H1 (cell line): ENCODE results near the gene TMEM271. TPM values are rescaled to one million over a fixed set of nuclear protein-coding genes. Genes with fewer than 3 reads are reported as not detected.

Experiments used
- CTCF ChIA-PET: fragments of 300-600 bp; sonication (Branson Sonifier 250); formaldehyde crosslinking; loops from one replicate; lab custom pipeline; 2021; ENCODE audit not compliant: partially characterized antibody; lab: Charles Lee
- POLR2A ChIA-PET: fragments of 300-600 bp; sonication (Branson Sonifier 250); formaldehyde crosslinking; loops from one replicate; lab custom pipeline; 2021; ENCODE audit warnings: inconsistent platforms; ENCODE audit not compliant: partially characterized antibody; lab: Charles Lee
- DNase-seq, 2 experiments: peaks; one replicate each; pipeline versions ENCODE4 v3.0.0 to v3.0.0-alpha.2; 2010 to 2022; ENCODE audit warnings: low spot score in 2 of 2, low read depth in 1 of 2, mixed read lengths in 1 of 2
- FAIRE-seq: peaks from 2 replicates; lab custom pipeline; 2011; peaks lifted over from hg19 to GRCh38; lab: Jason Lieb, UNC
- H2AFZ ChIP-seq: 2 replicates; pipeline ENCODE4 v1.8.1; 2012; ENCODE audit warnings: low read length, inconsistent platforms
- H2AK5ac ChIP-seq: 2 replicates; pipeline ENCODE4 v1.6.1; 2013; ENCODE audit warnings: low read depth, low read length
- H2BK120ac ChIP-seq: replicated peaks from 2 replicates; pipeline ENCODE3; 2013; ENCODE audit warnings: low read depth, low read length, inconsistent platforms
- H2BK12ac ChIP-seq: 2 replicates; pipeline ENCODE4 v1.6.1; 2013; ENCODE audit warnings: low read depth, low read length
- H2BK15ac ChIP-seq: 2 replicates; pipeline ENCODE4 v1.6.1; 2013; ENCODE audit warnings: low read length
- H2BK20ac ChIP-seq: 2 replicates; pipeline ENCODE4 v1.6.1; 2013; ENCODE audit warnings: low read length
- H2BK5ac ChIP-seq: 2 replicates; pipeline ENCODE4 v1.6.1; 2013; ENCODE audit warnings: low read depth, low read length
- H3K14ac ChIP-seq: 2 replicates; pipeline ENCODE4 v1.6.1; 2013; ENCODE audit warnings: inconsistent platforms; ENCODE audit not compliant: insufficient read length
- H3K18ac ChIP-seq: 2 replicates; pipeline ENCODE4 v1.6.1; 2013; ENCODE audit warnings: low read length; ENCODE audit errors: extremely low read depth
- H3K23ac ChIP-seq: 2 replicates; pipeline ENCODE4 v1.6.1; 2013; ENCODE audit warnings: inconsistent platforms; ENCODE audit not compliant: insufficient read length
- H3K23me2 ChIP-seq: 2 replicates; pipeline ENCODE4 v1.6.1; 2013; ENCODE audit warnings: low read depth, low read length
- H3K27ac ChIP-seq: 2 replicates; pipeline ENCODE4 v1.6.1; 2011; ENCODE audit warnings: low read depth, low read length, inconsistent platforms
- H3K27me3 ChIP-seq, 4 experiments: replicated peaks in 1 of 4; 1 replicate in 1 of 4; 2 replicates in 3 of 4; pipeline versions ENCODE4 v1.6.1 to v1.8.1; 2011 to 2013; ENCODE audit warnings: low read length in 3 of 4, mild to moderate bottlenecking in 3 of 4, inconsistent platforms in 2 of 4, mixed read lengths in 2 of 4, moderate library complexity in 1 of 4; ENCODE audit not compliant: control insufficient read depth in 3 of 4, insufficient read depth in 3 of 4; ENCODE audit errors: extremely low read depth in 1 of 4
- H3K36me3 ChIP-seq, 4 experiments: 2 replicates each; pipeline versions ENCODE4 v1.6.1 to v1.8.1; 2011 to 2013; ENCODE audit warnings: mild to moderate bottlenecking in 4 of 4, low read length in 3 of 4, moderate library complexity in 2 of 4, control low read depth in 1 of 4, inconsistent platforms in 1 of 4; ENCODE audit not compliant: insufficient read depth in 4 of 4, control insufficient read depth in 2 of 4
- H3K4ac ChIP-seq: replicated peaks from 2 replicates; pipeline ENCODE3; 2013; ENCODE audit warnings: low read length, low read depth, mixed read lengths, inconsistent platforms; ENCODE audit not compliant: insufficient read length
- H3K4me1 ChIP-seq, 4 experiments: replicated peaks in 1 of 4; 1 replicate in 1 of 4; 2 replicates in 3 of 4; pipeline versions ENCODE4 v1.6.1 to v1.8.1; 2011 to 2013; ENCODE audit warnings: low read length in 3 of 4, inconsistent platforms in 2 of 4, mixed read lengths in 1 of 4; ENCODE audit not compliant: insufficient read depth in 4 of 4, control insufficient read depth in 3 of 4
- H3K4me2 ChIP-seq, 2 experiments: 2 replicates each; pipeline versions ENCODE4 v1.6.1 to v1.8.1; 2011 to 2013; ENCODE audit warnings: low read depth in 2 of 2, low read length in 2 of 2, control low read depth in 1 of 2, inconsistent platforms in 1 of 2, mild to moderate bottlenecking in 1 of 2; ENCODE audit not compliant: insufficient read depth in 1 of 2
- H3K4me3 ChIP-seq, 4 experiments: fragments of 200-600, 300-600 bp in 1 of 4; sonication (generic), shearing (Covaris generic), sonication (Bioruptor Twin) in 1 of 4; 2 replicates each; pipeline versions ENCODE4 v1.5.1 to v1.8.1; 2011 to 2016; ENCODE audit warnings: low read length in 4 of 4, low read depth in 3 of 4, control low read depth in 2 of 4, inconsistent platforms in 2 of 4, mild to moderate bottlenecking in 2 of 4, mixed read lengths in 1 of 4, moderate library complexity in 1 of 4; ENCODE audit not compliant: insufficient read depth in 2 of 4; ENCODE audit errors: extremely low read depth in 1 of 4
- H3K56ac ChIP-seq: replicated peaks from 2 replicates; pipeline ENCODE3; 2013; ENCODE audit warnings: low read depth, mild to moderate bottlenecking, mixed read lengths, low read length, inconsistent platforms; ENCODE audit not compliant: insufficient read length
- H3K79me1 ChIP-seq: 2 replicates; pipeline ENCODE4 v1.6.1; 2013; ENCODE audit warnings: low read depth, low read length, control low read depth
- H3K79me2 ChIP-seq, 2 experiments: 2 replicates each; pipeline versions ENCODE4 v1.6.1 to v1.8.1; 2012 to 2013; ENCODE audit warnings: low read length in 2 of 2, mild to moderate bottlenecking in 2 of 2, inconsistent platforms in 1 of 2; ENCODE audit not compliant: insufficient read depth in 2 of 2, control insufficient read depth in 1 of 2
- H3K9ac ChIP-seq, 4 experiments: replicated peaks in 1 of 4; 1 replicate in 1 of 4; 2 replicates in 3 of 4; pipeline versions ENCODE4 v1.6.1 to v1.8.1; 2011 to 2013; ENCODE audit warnings: low read depth in 3 of 4, low read length in 3 of 4, control low read depth in 2 of 4, mild to moderate bottlenecking in 2 of 4, moderate library complexity in 2 of 4, inconsistent platforms in 1 of 4; ENCODE audit errors: extremely low read depth in 1 of 4
- H3K9me3 ChIP-seq, 2 experiments: 2 replicates each; pipeline versions ENCODE4 v1.6.1 to v1.8.1; 2012 to 2013; ENCODE audit warnings: mild to moderate bottlenecking in 2 of 2, moderate library complexity in 2 of 2, control low read depth in 1 of 2, inconsistent platforms in 1 of 2, low read depth in 1 of 2, low read length in 1 of 2, mixed read lengths in 1 of 2; ENCODE audit not compliant: insufficient read depth in 2 of 2
- H4K20me1 ChIP-seq, 2 experiments: replicated peaks in 1 of 2; 2 replicates each; pipeline versions ENCODE3 to v1.8.1; 2011 to 2013; ENCODE audit warnings: inconsistent platforms in 2 of 2, low read length in 2 of 2, mild to moderate bottlenecking in 1 of 2; ENCODE audit not compliant: insufficient read depth in 2 of 2, control insufficient read depth in 1 of 2
- H4K5ac ChIP-seq: 2 replicates; pipeline ENCODE4 v1.6.1; 2013; ENCODE audit warnings: low read length, low read depth, mixed read lengths, inconsistent platforms; ENCODE audit not compliant: insufficient read length
- H4K8ac ChIP-seq: 2 replicates; pipeline ENCODE4 v1.8.0; 2013; ENCODE audit warnings: mild to moderate bottlenecking, moderate library complexity, low read length, inconsistent platforms; ENCODE audit not compliant: insufficient read depth; ENCODE audit errors: extremely low read depth
- H4K91ac ChIP-seq: replicated peaks from 2 replicates; pipeline ENCODE3; 2013; ENCODE audit warnings: low read length, mixed read lengths, inconsistent platforms; ENCODE audit not compliant: insufficient read length
- EZH2 ChIP-seq: fragments of 200-600 bp; sonication (generic); IDR thresholded peaks from 2 replicates; pipeline ENCODE4 v1.7.1; 2012; ENCODE audit warnings: low read depth, mild to moderate bottlenecking, moderate library complexity, low read length, inconsistent platforms; ENCODE audit not compliant: severe bottlenecking
- HDAC2 ChIP-seq, 2 experiments: fragments of 300-600 bp in 1 of 2; sonication (generic) in 1 of 2; IDR thresholded peaks; 2 replicates each; pipeline ENCODE4 v1.6.1; 2011 to 2012; ENCODE audit warnings: low read depth in 2 of 2, low read length in 2 of 2, mild to moderate bottlenecking in 2 of 2, moderate library complexity in 2 of 2, borderline replicate concordance in 1 of 2, inconsistent platforms in 1 of 2
- JUND ChIP-seq: IDR thresholded peaks from 2 replicates; pipeline ENCODE4 v1.6.1; 2011; ENCODE audit warnings: mild to moderate bottlenecking, improper control_type of control experiment, low read length
- MAFK ChIP-seq: IDR thresholded peaks from 2 replicates; pipeline ENCODE4 v1.6.1; 2012; ENCODE audit warnings: low read depth, mild to moderate bottlenecking, improper control_type of control experiment, low read length
- SIRT6 ChIP-seq: IDR thresholded peaks from one replicate; pipeline ENCODE4 v1.7.1; 2012; ENCODE audit warnings: low read length, inconsistent platforms
- WGBS, 2 experiments: shearing (Covaris generic) in 1 of 2; methylation state at CpG; one replicate each; pipeline versions ENCODE4 v1.1.6 to v1.1.7; 2013 to 2015; ENCODE audit warnings: low lambda C conversion rate in 2 of 2, mixed read lengths in 2 of 2, inconsistent platforms in 1 of 2, low coverage in 1 of 2, missing lambda C conversion rate in 1 of 2; ENCODE audit not compliant: insufficient replicate concordance in 2 of 2, insufficient coverage in 1 of 2, insufficient read length in 1 of 2; ENCODE audit errors: extremely low coverage in 1 of 2, missing lambda C conversion rate in 1 of 2; 5-methylcytosine and 5-hydroxymethylcytosine counted together
- polyA plus RNA-seq, 7 experiments: library from polyadenylated mRNA; depleted of rRNA in 3 of 7; stranded (reverse) in 5 of 7; unstranded in 2 of 7; fragments of >200 nt in 5 of 7; fragments of 200-250 nt in 2 of 7; gene quantifications; 1 replicate in 5 of 7; 2 replicates in 1 of 7; 4 replicates in 1 of 7; pipeline versions ENCODE4 v1.2.1 to v1.2.3, GENCODE V29; 2011 to 2013; ENCODE audit warnings: missing spikeins in 2 of 7, mixed read lengths in 2 of 7
- total RNA-seq: library from RNA; stranded (reverse); fragmentation: NEBNext Ultra II Directional; extraction: Animal tissue kit (Norgen Biotek cat#: 25700); gene quantifications from 2 replicates; pipeline ENCODE4 v1.2.1, GENCODE V29; 2021
- TF ChIP-seq, protein P1 (sequence below), 3 experiments: IDR thresholded peaks; 1 replicate in 2 of 3; 2 replicates in 1 of 3; pipeline versions ENCODE4 v1.5.1 to v1.6.1; 2011; ENCODE audit warnings: low read length in 3 of 3, mild to moderate bottlenecking in 3 of 3, inconsistent platforms in 2 of 3, low read depth in 1 of 3, moderate library complexity in 1 of 3; ENCODE audit not compliant: insufficient read depth in 1 of 3; ENCODE audit errors: control extremely low read depth in 1 of 3
- TF ChIP-seq, protein P2 (sequence below): IDR thresholded peaks from 2 replicates; pipeline ENCODE4 v1.6.1; 2011; ENCODE audit warnings: low read length, improper control_type of control experiment

Gene TMEM271
- total and polyA plus RNA-seq, 2 of the 8 experiments (the other 6 are each of a cell fraction or from before 2014, with no cell fraction given): 0.08 to 0.35 TPM

- H3K27ac ChIP-seq: no peak overlapping the region
- H4K20me1 ChIP-seq: no peaks in the 10 kb centered on the region
- no peaks in the 10 kb centered on the region; a peak in 1 of 7 replicates for H3K4me1 ChIP-seq
- H3K23me2 ChIP-seq: no peaks in the 10 kb centered on the region
- ChIA-PET CTCF (interaction anchor here (0.6 to 2.9 kb wide), 26 partner anchors 8 to 165 kb away, joined by 3 to 22 read pairs (median 4); partner anchors contain the start of genes ATP5ME and MYL5), POLR2A (interaction anchor here (0.8 to 1.7 kb wide), 5 partner anchors 24 to 128 kb away, joined by 3 to 13 read pairs (median 6); partner anchors contain the start of genes ATP5ME and MYL5)
- no peak overlapping the region for H3K18ac ChIP-seq
- no peak overlapping the region for H4K91ac ChIP-seq
- no peak overlapping the region for H2BK5ac ChIP-seq
- H3K9ac ChIP-seq: no peak overlapping the region
- no peak overlapping the region for H3K23ac ChIP-seq
- H2AK5ac ChIP-seq: no peak overlapping the region
- H3K4me3 ChIP-seq: no peak overlapping the region
- H2BK120ac ChIP-seq: no peak overlapping the region
- no peak overlapping the region for H2BK20ac ChIP-seq
- H3K79me1 ChIP-seq: no peaks in the 10 kb centered on the region
- no peak overlapping the region for H2AFZ ChIP-seq
- no peak overlapping the region for H4K8ac ChIP-seq
- H3K79me2 ChIP-seq: no peaks in the 10 kb centered on the region
- no peak overlapping the region for H4K5ac ChIP-seq
- no peaks in the 10 kb centered on the region for H3K36me3 ChIP-seq
- H3K9me3 ChIP-seq: no peaks in the 10 kb centered on the region
- H3K4me2 ChIP-seq: no peak overlapping the region
- no peak overlapping the region for H2BK15ac ChIP-seq
- H2BK12ac ChIP-seq: no peak overlapping the region
- no peak for FAIRE-seq
- no peak overlapping the region for H3K56ac ChIP-seq
- no peak overlapping the region for H3K14ac ChIP-seq
- no peaks in the 10 kb centered on the region for H3K27me3 ChIP-seq
- no peak overlapping the region for H3K4ac ChIP-seq
- WGBS, 2 experiments: 85% methylated on average over 21 of the region's 24 CpGs; no CpG with 5 or more reads in 1 of the 2 experiments
- no peak for DNase-seq
- TF ChIP-seq EZH2: no peak
- no peak for TF ChIP-seq SIRT6
- TF ChIP-seq MAFK: no peak
- TF ChIP-seq JUND: no peak
- TF ChIP-seq, protein P1, sequence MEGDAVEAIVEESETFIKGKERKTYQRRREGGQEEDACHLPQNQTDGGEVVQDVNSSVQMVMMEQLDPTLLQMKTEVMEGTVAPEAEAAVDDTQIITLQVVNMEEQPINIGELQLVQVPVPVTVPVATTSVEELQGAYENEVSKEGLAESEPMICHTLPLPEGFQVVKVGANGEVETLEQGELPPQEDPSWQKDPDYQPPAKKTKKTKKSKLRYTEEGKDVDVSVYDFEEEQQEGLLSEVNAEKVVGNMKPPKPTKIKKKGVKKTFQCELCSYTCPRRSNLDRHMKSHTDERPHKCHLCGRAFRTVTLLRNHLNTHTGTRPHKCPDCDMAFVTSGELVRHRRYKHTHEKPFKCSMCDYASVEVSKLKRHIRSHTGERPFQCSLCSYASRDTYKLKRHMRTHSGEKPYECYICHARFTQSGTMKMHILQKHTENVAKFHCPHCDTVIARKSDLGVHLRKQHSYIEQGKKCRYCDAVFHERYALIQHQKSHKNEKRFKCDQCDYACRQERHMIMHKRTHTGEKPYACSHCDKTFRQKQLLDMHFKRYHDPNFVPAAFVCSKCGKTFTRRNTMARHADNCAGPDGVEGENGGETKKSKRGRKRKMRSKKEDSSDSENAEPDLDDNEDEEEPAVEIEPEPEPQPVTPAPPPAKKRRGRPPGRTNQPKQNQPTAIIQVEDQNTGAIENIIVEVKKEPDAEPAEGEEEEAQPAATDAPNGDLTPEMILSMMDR (IDR thresholded peaks at IDR 0.05; ENCODE audit: control extremely low read depth in 1 of 3, insufficient read depth in 1 of 3, low read depth in 1 of 3, low read length in 3 of 3): no peak
- TF ChIP-seq HDAC2 (IDR thresholded peaks at IDR 0.05; ENCODE audit: borderline replicate concordance in 1 of 2, low read depth in 2 of 2, low read length in 2 of 2): no peak
- TF ChIP-seq, protein P2, sequence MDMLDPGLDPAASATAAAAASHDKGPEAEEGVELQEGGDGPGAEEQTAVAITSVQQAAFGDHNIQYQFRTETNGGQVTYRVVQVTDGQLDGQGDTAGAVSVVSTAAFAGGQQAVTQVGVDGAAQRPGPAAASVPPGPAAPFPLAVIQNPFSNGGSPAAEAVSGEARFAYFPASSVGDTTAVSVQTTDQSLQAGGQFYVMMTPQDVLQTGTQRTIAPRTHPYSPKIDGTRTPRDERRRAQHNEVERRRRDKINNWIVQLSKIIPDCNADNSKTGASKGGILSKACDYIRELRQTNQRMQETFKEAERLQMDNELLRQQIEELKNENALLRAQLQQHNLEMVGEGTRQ: no peak
These were observed 25.8 kb upstream of the TMEM271 start for GRCh38 chr4:601612-602558.
